Calu3 (cell line): ENCODE results near the gene SOS2. TPM values are rescaled to one million over a fixed set of nuclear protein-coding genes. Genes with fewer than 3 reads are reported as not detected.

Experiments
- BruUV-seq: library from RNA; stranded (reverse); fragments of 400-500 nt; replicated peaks from 2 replicates; lab custom pipeline; 2021; lab: Mats Ljungman, UMichigan
- CTCF ChIA-PET: fragments of 300-600 bp; sonication (Branson Sonifier 250); formaldehyde crosslinking; loops from one replicate; lab custom pipeline; 2022; ENCODE audit warnings: antibody characterized with exemption; lab: Charles Lee
- DNase-seq: peaks from one replicate; pipeline ENCODE4 v3.0.0; 2022
- H3K27ac Mint-ChIP-seq: one replicate; pipeline ENCODE4 v1.8.0; 2022; ENCODE audit warnings: mixed read lengths; ENCODE audit not compliant: unreplicated experiment
- H3K27me3 Mint-ChIP-seq: one replicate; pipeline ENCODE4 v1.8.0; 2022; ENCODE audit warnings: mixed read lengths; ENCODE audit not compliant: unreplicated experiment
- H3K36me3 Mint-ChIP-seq: one replicate; pipeline ENCODE4 v1.8.0; 2022; ENCODE audit warnings: mild to moderate bottlenecking, moderate library complexity, mixed read lengths; ENCODE audit not compliant: insufficient read depth, unreplicated experiment
- H3K4me1 Mint-ChIP-seq: one replicate; pipeline ENCODE4 v1.8.0; 2022; ENCODE audit warnings: mild to moderate bottlenecking, low read depth, mixed read lengths; ENCODE audit not compliant: unreplicated experiment
- H3K4me3 Mint-ChIP-seq: one replicate; pipeline ENCODE4 v1.8.0; 2022; ENCODE audit warnings: mild to moderate bottlenecking, low read depth, moderate library complexity, mixed read lengths; ENCODE audit not compliant: unreplicated experiment
- H3K9me3 Mint-ChIP-seq: one replicate; pipeline ENCODE4 v1.8.0; 2022; ENCODE audit warnings: low read depth, mixed read lengths; ENCODE audit not compliant: unreplicated experiment
- intact Hi-C: fragments of 100-400 bp; cut with micrococcal nuclease; formaldehyde crosslinking; loops from one replicate; pipeline ENCODE4 v1.10.0; 2022; ENCODE audit not compliant: unreplicated experiment
- total RNA-seq: library from RNA; stranded (reverse); gene quantifications from 2 replicates; pipeline ENCODE4 v1.2.3, GENCODE V29; 2022
- TF ChIP-seq, protein P1 (sequence below): fragments of 200-600 bp; IDR thresholded peaks from one replicate; pipeline ENCODE4 v1.8.0; 2022; ENCODE audit warnings: antibody characterized with exemption; ENCODE audit not compliant: unreplicated experiment

Gene SOS2
- total RNA-seq, 1 experiment from 2014 or later = 17.1 TPM

DNA sequence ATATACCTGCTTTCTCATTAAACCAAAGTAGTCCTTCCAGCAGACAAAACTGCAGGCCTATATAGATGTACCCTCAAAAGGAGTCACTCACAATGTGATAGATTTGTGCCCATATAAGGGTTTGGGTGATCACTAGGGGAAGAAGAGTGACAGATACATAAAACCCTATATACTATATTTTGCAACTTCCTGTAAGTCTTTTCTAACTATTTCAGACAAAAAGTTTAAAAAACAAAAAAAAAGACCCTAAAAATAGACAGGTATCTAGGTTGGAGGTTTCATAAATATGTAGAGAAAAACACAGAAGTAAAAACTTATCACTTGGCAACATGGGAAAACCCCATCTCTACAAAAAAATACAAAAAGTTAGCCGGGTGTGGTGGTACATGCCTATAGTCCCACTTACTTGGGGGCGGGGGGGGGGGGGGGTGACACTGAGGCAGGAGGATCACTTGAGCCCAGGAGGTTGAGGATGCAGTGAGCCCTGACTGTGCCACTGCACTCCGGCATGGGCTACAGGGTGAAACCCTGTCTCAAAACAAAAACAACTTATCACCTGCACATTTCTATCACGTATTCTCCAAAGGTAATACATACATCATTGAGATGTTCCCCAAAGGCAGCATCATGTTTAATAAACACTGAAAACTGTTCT is 117.9 kb downstream of the SOS2 start:
- intact Hi-C loops = loop anchor here (10.0 kb wide), 1 partner anchor 421 kb away; the partner anchor contains the start of gene MAP4K5
- CTCF ChIA-PET = no interaction called here
- H3K4me3 Mint-ChIP-seq = no peak overlapping the region

DNA sequence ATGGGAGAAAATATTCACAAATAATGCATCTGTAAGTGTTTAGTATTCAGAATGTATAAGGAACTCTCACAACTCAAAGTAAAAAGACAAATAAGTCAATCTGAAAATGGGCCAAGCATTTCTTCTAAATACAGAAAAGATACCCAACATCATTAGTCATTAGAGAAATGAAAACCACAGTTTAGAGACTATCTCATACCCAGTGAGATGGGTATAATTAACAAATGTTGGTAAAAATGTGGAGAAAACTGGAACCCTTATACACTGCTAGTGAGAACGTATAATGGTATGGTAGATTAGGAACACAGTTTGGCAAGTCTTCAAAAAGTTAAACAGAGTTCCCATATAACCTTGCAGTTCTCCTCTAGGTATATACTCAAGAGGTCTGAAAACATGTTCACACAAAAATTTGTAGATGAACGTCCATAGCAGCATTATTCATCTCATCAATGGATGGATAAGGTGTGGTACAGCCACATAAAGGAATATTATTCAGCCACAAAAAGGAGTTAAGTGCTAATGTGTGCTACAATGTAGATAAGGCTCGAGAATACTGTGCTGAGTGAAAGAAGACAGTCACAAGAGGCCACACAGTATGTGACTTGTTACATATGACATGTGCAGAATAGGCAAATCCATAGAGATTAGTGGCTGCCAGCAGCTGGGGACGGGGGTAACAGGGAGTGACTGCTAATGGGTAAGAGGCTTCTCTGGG is 120.9 kb downstream of the SOS2 start:
- intact Hi-C loops = loop anchor here (10.0 kb wide), 1 partner anchor 424 kb away; the partner anchor contains the start of gene MAP4K5
- Mint-ChIP-seq H3K4me3 (no peak overlapping the region), H3K27me3 (no peaks in the 10 kb centered on the region), H3K36me3 (peaks cover 61% of the 10 kb centered on the region), H3K4me1 (no peaks in the 10 kb centered on the region), H3K27ac (no peak overlapping the region), H3K9me3 (no peaks in the 10 kb centered on the region)
- CTCF ChIA-PET = interaction anchor here (1.6 kb wide), 1 partner anchor 247 kb away, joined by 6 read pairs; no protein-coding TSS in a partner anchor
- no peak for DNase-seq
- TF ChIP-seq, protein P1, sequence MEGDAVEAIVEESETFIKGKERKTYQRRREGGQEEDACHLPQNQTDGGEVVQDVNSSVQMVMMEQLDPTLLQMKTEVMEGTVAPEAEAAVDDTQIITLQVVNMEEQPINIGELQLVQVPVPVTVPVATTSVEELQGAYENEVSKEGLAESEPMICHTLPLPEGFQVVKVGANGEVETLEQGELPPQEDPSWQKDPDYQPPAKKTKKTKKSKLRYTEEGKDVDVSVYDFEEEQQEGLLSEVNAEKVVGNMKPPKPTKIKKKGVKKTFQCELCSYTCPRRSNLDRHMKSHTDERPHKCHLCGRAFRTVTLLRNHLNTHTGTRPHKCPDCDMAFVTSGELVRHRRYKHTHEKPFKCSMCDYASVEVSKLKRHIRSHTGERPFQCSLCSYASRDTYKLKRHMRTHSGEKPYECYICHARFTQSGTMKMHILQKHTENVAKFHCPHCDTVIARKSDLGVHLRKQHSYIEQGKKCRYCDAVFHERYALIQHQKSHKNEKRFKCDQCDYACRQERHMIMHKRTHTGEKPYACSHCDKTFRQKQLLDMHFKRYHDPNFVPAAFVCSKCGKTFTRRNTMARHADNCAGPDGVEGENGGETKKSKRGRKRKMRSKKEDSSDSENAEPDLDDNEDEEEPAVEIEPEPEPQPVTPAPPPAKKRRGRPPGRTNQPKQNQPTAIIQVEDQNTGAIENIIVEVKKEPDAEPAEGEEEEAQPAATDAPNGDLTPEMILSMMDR = no peak
- no TSS peak for BruUV-seq

More for the DNA sequence above, 117.9 kb downstream of the SOS2 start:
- Mint-ChIP-seq H3K9me3 (no peaks in the 10 kb centered on the region), H3K4me1 (peaks cover 8% of the 10 kb centered on the region), H3K27ac (no peak overlapping the region), H3K36me3 (peaks cover 61% of the 10 kb centered on the region), H3K27me3 (no peaks in the 10 kb centered on the region)
- DNase-seq = no peak
- BruUV-seq = no TSS peak
- TF ChIP-seq, protein P1 = no peak

DNA sequence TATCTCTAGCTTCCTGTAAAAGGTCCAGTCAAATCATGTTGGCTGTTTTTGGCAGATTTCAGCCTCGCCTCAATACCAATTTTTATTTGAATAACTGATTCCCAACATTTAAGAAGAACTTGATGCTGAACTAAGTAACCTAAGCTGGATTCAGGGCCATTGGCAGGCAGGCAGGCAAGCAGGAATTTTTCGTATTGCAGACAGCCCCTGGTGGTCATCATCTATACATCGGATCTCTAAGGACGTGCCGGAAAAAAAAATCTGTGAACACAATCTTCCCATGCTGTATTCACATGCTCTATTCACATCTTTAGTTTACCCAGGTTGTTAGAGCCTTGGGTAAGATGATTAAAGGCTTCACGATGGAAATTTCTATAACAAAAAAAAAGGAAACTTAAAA is 122.0 kb downstream of the SOS2 start:
- Mint-ChIP-seq H3K27me3 (no peaks in the 10 kb centered on the region), H3K4me1 (no peaks in the 10 kb centered on the region), H3K9me3 (no peaks in the 10 kb centered on the region), H3K36me3 (peaks cover 51% of the 10 kb centered on the region), H3K27ac (no peak overlapping the region), H3K4me3 (no peak overlapping the region)
- BruUV-seq = no TSS peak
- CTCF ChIA-PET = interaction anchor here (0.6 to 1.6 kb wide), 3 partner anchors 17 to 256 kb away, joined by 3 to 6 read pairs (median 3); no protein-coding TSS in a partner anchor
- TF ChIP-seq, protein P1 = no peak
- intact Hi-C loops = loop anchor here (10.0 kb wide), 1 partner anchor 95 kb away; no protein-coding TSS in a partner anchor
- no peak for DNase-seq

DNA sequence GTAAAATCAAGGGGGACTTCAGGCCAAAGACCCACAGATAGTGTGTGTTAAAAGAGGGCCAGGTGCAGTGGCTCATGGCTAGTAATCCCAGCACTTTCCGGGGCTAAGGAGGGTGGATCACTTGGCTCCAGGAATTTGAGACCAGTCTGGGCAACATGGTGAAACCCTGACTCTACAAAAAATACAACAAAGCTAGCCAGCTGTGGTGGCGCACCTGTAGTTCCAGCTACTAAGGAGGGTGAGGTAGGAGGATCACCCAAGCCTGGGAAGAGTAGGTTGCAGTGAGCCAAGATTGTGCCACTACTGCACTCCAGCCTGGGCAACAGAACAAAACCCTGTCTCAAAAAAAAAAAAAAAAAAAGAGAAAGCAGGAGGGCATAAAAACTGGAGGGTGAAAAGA is 123.5 kb downstream of the SOS2 start:
- intact Hi-C loops = loop anchor here (10.0 kb wide), 1 partner anchor 93 kb away; no protein-coding TSS in a partner anchor
- BruUV-seq = no TSS peak
- Mint-ChIP-seq H3K27ac (no peak overlapping the region), H3K27me3 (no peaks in the 10 kb centered on the region), H3K4me1 (peaks cover 8% of the 10 kb centered on the region), H3K4me3 (no peak overlapping the region), H3K36me3 (peaks cover 36% of the 10 kb centered on the region), H3K9me3 (no peaks in the 10 kb centered on the region)
- TF ChIP-seq, protein P1 = no peak
- CTCF ChIA-PET = interaction anchor here (0.6 to 1.0 kb wide), 3 partner anchors 147 to 257 kb away, joined by 3 to 4 read pairs (median 4); no protein-coding TSS in a partner anchor
- DNase-seq = no peak
